HepG2 (cell line): Measurements from ENCODE around the gene AMZ2. TPM values are rescaled to one million over a fixed set of nuclear protein-coding genes. Genes with fewer than 3 reads are reported as not detected.
A peak's percentile ranks its signal among the peaks of the same experiment; 100 is the strongest.
"Not testable (repeated sequence)": the region's sequence is repeated elsewhere in the genome, so short reads cannot be mapped to it uniquely, and the experiment has no call there.

Source experiments
- ATAC-seq: fragments of 200-7000 bp; cut with Tn5 transposase; 3 replicates; pipeline ENCODE4 v1.9.1; 2020; ENCODE audit warnings: mild to moderate bottlenecking, moderate library complexity
- BruUV-seq: library from RNA; stranded (reverse); fragments of 400-500 nt; replicated peaks from 2 replicates; lab custom pipeline; 2021; lab: Mats Ljungman, UMichigan
- CTCF ChIA-PET: fragments of 300-600 bp; formaldehyde crosslinking; extraction: SDS; loops from one replicate; lab custom pipeline; 2021; ENCODE audit warnings: low total read pairs, inconsistent platforms, low intra/inter-chr PET ratio; lab: Yijun Ruan, JAX
- POLR2A ChIA-PET: fragments of 350-600 bp; sonication (Branson Sonifier 250); formaldehyde crosslinking; loops from one replicate; lab custom pipeline; 2020; ENCODE audit warnings: antibody characterized with exemption, inconsistent platforms; lab: Yijun Ruan, JAX
- DNase-seq: peaks from one replicate; pipeline ENCODE4 v3.0.0-alpha.2; 2015; ENCODE audit warnings: low spot score
- FAIRE-seq: peaks from 3 replicates; lab custom pipeline; 2011; peaks lifted over from hg19 to GRCh38; lab: Jason Lieb, UNC
- H2AFZ ChIP-seq: one replicate; pipeline ENCODE4 v1.6.1; 2011; ENCODE audit warnings: low read length, inconsistent platforms
- H3K27ac ChIP-seq: fragments of 300-600 bp; 3 replicates; pipeline ENCODE4 v1.8.0; 2011; ENCODE audit warnings: mixed run types, mild to moderate bottlenecking, mixed read lengths, low read length, inconsistent platforms; ENCODE audit not compliant: insufficient read depth; ENCODE audit errors: extremely low read length
- H3K27me3 ChIP-seq, 2 experiments: fragments of 200-600 bp in 1 of 2; 2 replicates in 1 of 2; 3 replicates in 1 of 2; pipeline versions ENCODE4 v1.6.0 to v1.8.0; 2011; ENCODE audit warnings: low read length in 2 of 2, mild to moderate bottlenecking in 2 of 2, moderate library complexity in 2 of 2, inconsistent platforms in 1 of 2; ENCODE audit not compliant: insufficient read depth in 2 of 2, control insufficient read depth in 1 of 2
- H3K36me3 ChIP-seq, 2 experiments: fragments of 200-600 bp in 1 of 2; replicated peaks in 1 of 2; 2 replicates in 1 of 2; 3 replicates in 1 of 2; pipeline versions ENCODE4 v1.5.1 to v1.8.0; 2011; ENCODE audit warnings: low read length in 2 of 2, inconsistent platforms in 1 of 2; ENCODE audit not compliant: insufficient read depth in 2 of 2, control insufficient read depth in 1 of 2
- H3K4me1 ChIP-seq: 2 replicates; pipeline ENCODE4 v1.5.1; 2012; ENCODE audit warnings: low read length, inconsistent platforms; ENCODE audit not compliant: insufficient read depth
- H3K4me2 ChIP-seq: 2 replicates; pipeline ENCODE4 v1.6.0; 2011; ENCODE audit warnings: low read depth, low read length, inconsistent platforms
- H3K4me3 ChIP-seq, 3 experiments: fragments of 200-600 bp in 1 of 3; sonication (generic), shearing (Covaris generic) in 1 of 3; replicated peaks in 1 of 3; 2 replicates each; pipeline ENCODE4 v1.5.1; 2011 to 2016; ENCODE audit warnings: low read length in 3 of 3, inconsistent platforms in 2 of 3, low read depth in 2 of 3, mild to moderate bottlenecking in 2 of 3, control low read depth in 1 of 3, mixed read lengths in 1 of 3; ENCODE audit not compliant: insufficient read depth in 1 of 3
- H3K79me2 ChIP-seq: one replicate; pipeline ENCODE4 v1.6.1; 2011; ENCODE audit warnings: low read length, inconsistent platforms; ENCODE audit not compliant: insufficient read depth
- H3K9ac ChIP-seq: 2 replicates; pipeline ENCODE4 v1.6.0; 2011; ENCODE audit warnings: mild to moderate bottlenecking, low read depth, low read length, inconsistent platforms; ENCODE audit not compliant: insufficient read depth
- H3K9me3 ChIP-seq: 2 replicates; pipeline ENCODE4 v1.5.1; 2012; ENCODE audit warnings: mild to moderate bottlenecking, low read length
- H4K20me1 ChIP-seq: 2 replicates; pipeline ENCODE4 v1.6.0; 2011; ENCODE audit warnings: inconsistent platforms, mild to moderate bottlenecking, low read length, moderate library complexity; ENCODE audit not compliant: insufficient read depth
- ERF ChIP-seq: IDR thresholded peaks from 2 replicates; pipeline ENCODE4 v1.6.1; 2018; ENCODE audit warnings: missing biosample characterization, missing genetic modification reagents
- FOXJ3 ChIP-seq: sonication (generic); formaldehyde crosslinking; IDR thresholded peaks from 2 replicates; pipeline ENCODE4 v1.4.0; 2020; ENCODE audit warnings: missing genetic modification reagents, mild to moderate bottlenecking, borderline replicate concordance
- GLI4 ChIP-seq: sonication (generic); formaldehyde crosslinking; IDR thresholded peaks from 2 replicates; pipeline ENCODE4 v1.5.1; 2020; ENCODE audit warnings: missing genetic modification reagents, mild to moderate bottlenecking, moderate library complexity, borderline replicate concordance
- HOXA3 ChIP-seq: sonication (generic); formaldehyde crosslinking; IDR thresholded peaks from 2 replicates; pipeline ENCODE4 v1.5.0; 2020; ENCODE audit warnings: missing genetic modification reagents
- KDM2A ChIP-seq: sonication (generic); formaldehyde crosslinking; IDR thresholded peaks from 2 replicates; pipeline ENCODE4 v1.4.0; 2020; ENCODE audit warnings: low read depth, missing genetic modification reagents, borderline replicate concordance
- STAG1 ChIP-seq: sonication (generic); formaldehyde crosslinking; IDR thresholded peaks from 2 replicates; pipeline ENCODE4 v1.4.0; 2020; ENCODE audit warnings: missing genetic modification reagents
- ZBTB7A ChIP-seq: sonication (generic); formaldehyde crosslinking; IDR thresholded peaks from 2 replicates; pipeline ENCODE4 v1.8.0; 2022; ENCODE audit warnings: mild to moderate bottlenecking, missing genetic modification reagents
- ZNF136 ChIP-seq: sonication (generic); formaldehyde crosslinking; IDR thresholded peaks from 2 replicates; pipeline ENCODE4 v1.8.1; 2022; ENCODE audit warnings: low read depth, mild to moderate bottlenecking, moderate library complexity, missing genetic modification reagents
- WGBS: methylation state at CpG from one replicate; pipeline ENCODE4 v1.1.6; 2017; ENCODE audit warnings: low lambda C conversion rate; 5-methylcytosine and 5-hydroxymethylcytosine counted together
- in situ Hi-C: cut with HindIII; loops from 2 replicates; pipeline ENCODE4 v1.10.0; 2017; ENCODE audit warnings: low pct_unique_long_range_greater_than_20kb; ENCODE audit not compliant: extremely low pct_ligation_motif_present
- intact Hi-C: fragments of 100-400 bp; cut with micrococcal nuclease; formaldehyde crosslinking; loops from one replicate; pipeline ENCODE4 v1.10.0; 2022; ENCODE audit not compliant: unreplicated experiment
- polyA plus RNA-seq, 8 experiments: library from polyadenylated mRNA; depleted of rRNA in 3 of 8; stranded (reverse) in 7 of 8; unstranded in 1 of 8; fragments of >200 nt; fragmentation: Illumina TruSeq in 4 of 8; extraction: Trizol in 4 of 8; gene quantifications; 2 replicates each; pipeline versions ENCODE4 v1.2.1 to v1.2.3, GENCODE V29; 2011 to 2016; ENCODE audit warnings: low read depth in 4 of 8, missing spikeins in 1 of 8, mixed read lengths in 1 of 8; ENCODE audit not compliant: insufficient read depth in 1 of 8
- total RNA-seq, 5 experiments: library from RNA; depleted of rRNA; stranded (reverse); fragments of >200 nt; fragmentation: Illumina TruSeq; extraction: Trizol; gene quantifications; 2 replicates each; pipeline ENCODE4 v1.2.3, GENCODE V29; 2016; ENCODE audit warnings: low read depth in 1 of 5
- TF ChIP-seq, protein P1 (sequence below): sonication (generic); formaldehyde crosslinking; IDR thresholded peaks from 2 replicates; pipeline ENCODE4 v1.5.0; 2020; ENCODE audit warnings: missing genetic modification reagents
- TF ChIP-seq, protein P2 (sequence below): sonication (generic); formaldehyde crosslinking; IDR thresholded peaks from 2 replicates; pipeline ENCODE4 v1.5.1; 2020; ENCODE audit warnings: mild to moderate bottlenecking, missing genetic modification reagents, moderate library complexity

The AMZ2 gene
- total and polyA plus RNA-seq, 2 of the 13 experiments (the other 11 are each of a cell fraction or from before 2014, with no cell fraction given) = 86.9 to 90.2 TPM

DNA sequence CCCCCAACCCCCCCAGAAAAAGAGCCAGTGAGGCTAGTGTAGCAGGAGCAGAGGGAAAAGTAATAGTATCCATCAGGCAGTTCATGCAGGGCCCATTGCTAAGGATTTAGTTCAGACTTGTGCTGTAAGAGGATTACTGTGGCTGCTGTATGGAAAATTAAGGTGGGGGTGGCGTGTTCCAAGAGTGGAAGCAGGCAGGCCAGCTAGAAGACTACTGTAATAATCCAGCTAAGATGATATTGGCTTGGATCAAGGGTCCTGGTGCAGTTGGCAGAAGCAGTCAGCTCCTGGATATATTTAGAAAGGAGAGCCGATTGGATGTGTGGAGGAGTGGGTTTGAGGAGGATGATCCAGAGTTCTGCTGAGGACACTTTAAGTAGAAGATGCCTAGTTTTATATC is 14.6 kb downstream of the AMZ2 start:
- WGBS = 48% methylated on average over 2 of the region's 2 CpGs
- BruUV-seq, H3K9ac ChIP-seq, H3K4me3 ChIP-seq, ATAC-seq, H3K27ac ChIP-seq, POLR2A ChIA-PET, H3K27me3 ChIP-seq, H4K20me1 ChIP-seq, FAIRE-seq, H3K79me2 ChIP-seq, H2AFZ ChIP-seq, intact Hi-C loops, H3K36me3 ChIP-seq, H3K9me3 ChIP-seq, H3K4me2 ChIP-seq, DNase-seq: not testable (repeated sequence)
- CTCF ChIA-PET = interaction anchor here (0.9 to 2.8 kb wide), 5 partner anchors 121 to 201 kb away, joined by 3 to 49 read pairs (median 14); no protein-coding TSS in a partner anchor
- H3K4me1 ChIP-seq = peaks cover 26% of the 10 kb centered on the region
- in situ Hi-C loops = loop anchor here (5.0 kb wide), 1 partner anchor 170 kb away; no protein-coding TSS in a partner anchor
- 0 out of 2 replicates have a peak, but pooled peaks have one; percentile 1 for TF ChIP-seq KDM2A (CRISPR knock-in tag)

DNA sequence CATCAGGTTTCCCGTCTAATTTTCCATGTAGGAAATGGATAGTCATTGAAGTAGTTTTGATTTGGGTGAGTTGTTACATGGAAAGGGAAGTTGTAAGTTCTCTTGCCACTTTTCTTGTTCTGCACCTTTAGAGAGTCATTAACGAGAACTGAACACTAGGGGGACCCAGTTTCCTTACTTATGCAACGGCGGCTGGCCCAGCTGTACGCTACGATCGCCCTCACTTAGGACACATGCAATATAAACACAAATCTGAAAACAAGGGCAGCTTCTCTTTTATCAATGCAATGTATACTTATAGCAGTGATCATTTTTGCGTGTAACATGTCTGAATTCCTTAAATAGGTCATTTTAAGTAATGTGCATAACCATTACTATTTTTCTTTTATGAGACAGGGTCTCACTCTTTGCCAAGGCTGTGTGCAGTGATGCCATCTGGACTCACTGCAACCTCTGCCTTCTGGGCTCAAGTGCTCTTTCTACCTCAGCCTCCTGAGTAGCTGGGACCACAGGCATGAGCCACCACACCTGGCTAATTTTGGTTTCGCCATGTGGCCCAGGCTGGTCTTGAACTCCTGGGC is 15.3 kb downstream of the AMZ2 start:
- BruUV-seq, H4K20me1 ChIP-seq, POLR2A ChIA-PET, H2AFZ ChIP-seq, H3K9ac ChIP-seq, H3K27ac ChIP-seq, H3K79me2 ChIP-seq, H3K36me3 ChIP-seq, H3K9me3 ChIP-seq, H3K27me3 ChIP-seq: not testable (repeated sequence)
- in situ Hi-C loops = loop anchor here (5.0 kb wide), 1 partner anchor 169 kb away; no protein-coding TSS in a partner anchor
- Histone ChIP-seq H3K4me2 (peak overlapping the region; percentile 40), H3K4me1 (peaks cover 26% of the 10 kb centered on the region), H3K4me3 (0 out of 6 replicates have a peak overlapping the region, but pooled peaks of 1 of the 3 experiments have one; percentile 1)
- DNase-seq (peak; percentile 32), ATAC-seq (peak; percentile 81), FAIRE-seq (peak; percentile 87)
- intact Hi-C loops = loop anchor here (1.0 kb wide), 1 partner anchor 173 kb away; no protein-coding TSS in a partner anchor
- 12% methylated on average over 9 of the region's 9 CpGs for WGBS
- CTCF ChIA-PET = interaction anchor here (0.9 to 2.8 kb wide), 5 partner anchors 120 to 200 kb away, joined by 3 to 49 read pairs (median 14); no protein-coding TSS in a partner anchor
- TF ChIP-seq HOXA3 (CRISPR knock-in tag) = 0 out of 2 replicates have a peak, but pooled peaks have one; percentile 20
- TF ChIP-seq ERF (CRISPR knock-in tag) = 0 out of 2 replicates have a peak, but pooled peaks have one; percentile 32
- TF ChIP-seq, protein P1, sequence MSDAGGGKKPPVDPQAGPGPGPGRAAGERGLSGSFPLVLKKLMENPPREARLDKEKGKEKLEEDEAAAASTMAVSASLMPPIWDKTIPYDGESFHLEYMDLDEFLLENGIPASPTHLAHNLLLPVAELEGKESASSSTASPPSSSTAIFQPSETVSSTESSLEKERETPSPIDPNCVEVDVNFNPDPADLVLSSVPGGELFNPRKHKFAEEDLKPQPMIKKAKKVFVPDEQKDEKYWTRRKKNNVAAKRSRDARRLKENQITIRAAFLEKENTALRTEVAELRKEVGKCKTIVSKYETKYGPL (CRISPR knock-in tag) = 0 out of 2 replicates have a peak, but pooled peaks have one; percentile 32
- TF ChIP-seq GLI4 (CRISPR knock-in tag) = 0 out of 2 replicates have a peak, but pooled peaks have one; percentile 41
- TF ChIP-seq ZBTB7A (CRISPR knock-in tag) = 0 out of 2 replicates have a peak, but pooled peaks have one; percentile 16
- 0 out of 2 replicates have a peak, but pooled peaks have one; percentile 14 for TF ChIP-seq FOXJ3 (CRISPR knock-in tag)
- TF ChIP-seq, protein P2, sequence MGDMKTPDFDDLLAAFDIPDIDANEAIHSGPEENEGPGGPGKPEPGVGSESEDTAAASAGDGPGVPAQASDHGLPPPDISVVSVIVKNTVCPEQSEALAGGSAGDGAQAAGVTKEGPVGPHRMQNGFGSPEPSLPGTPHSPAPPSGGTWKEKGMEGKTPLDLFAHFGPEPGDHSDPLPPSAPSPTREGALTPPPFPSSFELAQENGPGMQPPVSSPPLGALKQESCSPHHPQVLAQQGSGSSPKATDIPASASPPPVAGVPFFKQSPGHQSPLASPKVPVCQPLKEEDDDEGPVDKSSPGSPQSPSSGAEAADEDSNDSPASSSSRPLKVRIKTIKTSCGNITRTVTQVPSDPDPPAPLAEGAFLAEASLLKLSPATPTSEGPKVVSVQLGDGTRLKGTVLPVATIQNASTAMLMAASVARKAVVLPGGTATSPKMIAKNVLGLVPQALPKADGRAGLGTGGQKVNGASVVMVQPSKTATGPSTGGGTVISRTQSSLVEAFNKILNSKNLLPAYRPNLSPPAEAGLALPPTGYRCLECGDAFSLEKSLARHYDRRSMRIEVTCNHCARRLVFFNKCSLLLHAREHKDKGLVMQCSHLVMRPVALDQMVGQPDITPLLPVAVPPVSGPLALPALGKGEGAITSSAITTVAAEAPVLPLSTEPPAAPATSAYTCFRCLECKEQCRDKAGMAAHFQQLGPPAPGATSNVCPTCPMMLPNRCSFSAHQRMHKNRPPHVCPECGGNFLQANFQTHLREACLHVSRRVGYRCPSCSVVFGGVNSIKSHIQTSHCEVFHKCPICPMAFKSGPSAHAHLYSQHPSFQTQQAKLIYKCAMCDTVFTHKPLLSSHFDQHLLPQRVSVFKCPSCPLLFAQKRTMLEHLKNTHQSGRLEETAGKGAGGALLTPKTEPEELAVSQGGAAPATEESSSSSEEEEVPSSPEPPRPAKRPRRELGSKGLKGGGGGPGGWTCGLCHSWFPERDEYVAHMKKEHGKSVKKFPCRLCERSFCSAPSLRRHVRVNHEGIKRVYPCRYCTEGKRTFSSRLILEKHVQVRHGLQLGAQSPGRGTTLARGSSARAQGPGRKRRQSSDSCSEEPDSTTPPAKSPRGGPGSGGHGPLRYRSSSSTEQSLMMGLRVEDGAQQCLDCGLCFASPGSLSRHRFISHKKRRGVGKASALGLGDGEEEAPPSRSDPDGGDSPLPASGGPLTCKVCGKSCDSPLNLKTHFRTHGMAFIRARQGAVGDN (CRISPR knock-in tag) = peak; percentile 32; the same call in 1 of the 2 replicates
- TF ChIP-seq STAG1 (CRISPR knock-in tag) = peak; percentile 78
- TF ChIP-seq ZNF136 (CRISPR knock-in tag) = 0 out of 2 replicates have a peak, but pooled peaks have one; percentile 26
